Prostate gland (tissue), 2 donors: Measurements from ENCODE around the gene CREBZF.

ENCODE experiments used
- CTCF ChIP-seq, 4 experiments: fragments of 200-600 bp in 2 of 4; fragments of 450-650 bp in 2 of 4; sonication (generic) in 2 of 4; IDR thresholded peaks; 1 replicate in 3 of 4; 2 replicates in 1 of 4; pipeline ENCODE4 v1.5.1; 2016 to 2019; ENCODE audit warnings: antibody characterized with exemption in 4 of 4, mild to moderate bottlenecking in 2 of 4, moderate library complexity in 2 of 4
- POLR2AphosphoS5 ChIP-seq: sonication (generic); formaldehyde crosslinking; IDR thresholded peaks from one replicate; pipeline ENCODE4 v1.6.1; 2017; ENCODE audit warnings: antibody characterized with exemption

- TF ChIP-seq CTCF (IDR thresholded peaks at IDR 0.05) (no peak), POLR2AphosphoS5 (no peak)
These were observed 33.3 kb upstream of the CREBZF start for GRCh38 chr11:85698195-85698594.
